GM06990 (cell line): Measurements from ENCODE around the gene HIRA.
"Not testable (repeated sequence)": the region's sequence is repeated elsewhere in the genome, so short reads cannot be mapped to it uniquely, and the experiment has no call there.

Source experiments
- DNase-seq: peaks from one replicate; pipeline ENCODE4 v3.0.0-alpha.2; 2011; ENCODE audit not compliant: insufficient read length; ENCODE audit errors: extremely low read depth
- H3K27me3 ChIP-seq: replicated peaks from 2 replicates; pipeline ENCODE4 v1.6.0; 2011; ENCODE audit warnings: low read length; ENCODE audit not compliant: control insufficient read depth, insufficient read depth
- H3K36me3 ChIP-seq: 2 replicates; pipeline ENCODE4 v1.5.1; 2011; ENCODE audit warnings: low read length; ENCODE audit not compliant: control insufficient read depth, insufficient read depth
- H3K4me3 ChIP-seq: replicated peaks from 2 replicates; pipeline ENCODE4 v1.5.1; 2011; ENCODE audit warnings: low read depth, mild to moderate bottlenecking, control low read depth, low read length
- CTCF ChIP-seq: IDR thresholded peaks from 2 replicates; pipeline ENCODE4 v1.5.1; 2011; ENCODE audit warnings: low read length, control low read depth, mild to moderate bottlenecking, inconsistent platforms; ENCODE audit not compliant: insufficient read depth, poor library complexity, severe bottlenecking

HIRA gene

GRCh38 chr22:19373450-19373849, 58.1 kb downstream of the HIRA start:
- no peak for DNase-seq
- H3K36me3 ChIP-seq: peaks cover 31% of the 10 kb centered on the region
- TF ChIP-seq CTCF: no peak
- no peak overlapping the region for H3K4me3 ChIP-seq
- no peaks in the 10 kb centered on the region for H3K27me3 ChIP-seq

GRCh38 chr22:19371893-19372292, 59.6 kb downstream of the HIRA start:
- TF ChIP-seq CTCF: no peak
- no peaks in the 10 kb centered on the region for H3K27me3 ChIP-seq
- no peak for DNase-seq
- H3K36me3 ChIP-seq: peaks cover 27% of the 10 kb centered on the region
- no peak overlapping the region for H3K4me3 ChIP-seq

- no peak for DNase-seq
- H3K4me3 ChIP-seq: no peak overlapping the region
- H3K27me3 ChIP-seq: no peaks in the 10 kb centered on the region
- no peak for TF ChIP-seq CTCF
- peaks cover 13% of the 10 kb centered on the region for H3K36me3 ChIP-seq
Measured at GRCh38 chr22:19368876-19369275, 62.7 kb downstream of the HIRA start.

- TF ChIP-seq CTCF: no peak
- Histone ChIP-seq H3K27me3 (no peaks in the 10 kb centered on the region), H3K36me3 (peaks cover 7% of the 10 kb centered on the region), H3K4me3 (no peak overlapping the region)
- DNase-seq: no peak
Measured at GRCh38 chr22:19367763-19368367, 63.7 kb downstream of the HIRA start.

GRCh38 chr22:19363541-19363940, 68.0 kb downstream of the HIRA start:
- peaks cover 26% of the 10 kb centered on the region for H3K36me3 ChIP-seq
- not testable (repeated sequence) for H3K27me3 ChIP-seq, H3K4me3 ChIP-seq, DNase-seq

GRCh38 chr22:19361501-19362103, 69.9 kb downstream of the HIRA start:
- DNase-seq: peak; percentile 72
- no peak for TF ChIP-seq CTCF
- Histone ChIP-seq H3K36me3 (peaks cover 42% of the 10 kb centered on the region), H3K27me3 (no peaks in the 10 kb centered on the region), H3K4me3 (no peak overlapping the region)
